Fibroblast of lung (primary cell): ENCODE data around the gene WWC1.

Experiments
- EZH2 ChIP-seq: IDR thresholded peaks from 2 replicates; pipeline ENCODE4 v1.5.1; 2012; ENCODE audit warnings: low read length, control low read depth, mild to moderate bottlenecking; ENCODE audit errors: missing control alignments
- TF ChIP-seq, protein P1 (sequence below), 2 donors: IDR thresholded peaks in 1 of 2; conservative IDR thresholded peaks in 1 of 2; 1 replicate in 1 of 2; 2 replicates in 1 of 2; pipeline ENCODE4 v1.5.1; 2011 to 2012; ENCODE audit warnings: low read length in 2 of 2, control low read depth in 1 of 2, inconsistent platforms in 1 of 2, low read depth in 1 of 2, mild to moderate bottlenecking in 1 of 2

DNA sequence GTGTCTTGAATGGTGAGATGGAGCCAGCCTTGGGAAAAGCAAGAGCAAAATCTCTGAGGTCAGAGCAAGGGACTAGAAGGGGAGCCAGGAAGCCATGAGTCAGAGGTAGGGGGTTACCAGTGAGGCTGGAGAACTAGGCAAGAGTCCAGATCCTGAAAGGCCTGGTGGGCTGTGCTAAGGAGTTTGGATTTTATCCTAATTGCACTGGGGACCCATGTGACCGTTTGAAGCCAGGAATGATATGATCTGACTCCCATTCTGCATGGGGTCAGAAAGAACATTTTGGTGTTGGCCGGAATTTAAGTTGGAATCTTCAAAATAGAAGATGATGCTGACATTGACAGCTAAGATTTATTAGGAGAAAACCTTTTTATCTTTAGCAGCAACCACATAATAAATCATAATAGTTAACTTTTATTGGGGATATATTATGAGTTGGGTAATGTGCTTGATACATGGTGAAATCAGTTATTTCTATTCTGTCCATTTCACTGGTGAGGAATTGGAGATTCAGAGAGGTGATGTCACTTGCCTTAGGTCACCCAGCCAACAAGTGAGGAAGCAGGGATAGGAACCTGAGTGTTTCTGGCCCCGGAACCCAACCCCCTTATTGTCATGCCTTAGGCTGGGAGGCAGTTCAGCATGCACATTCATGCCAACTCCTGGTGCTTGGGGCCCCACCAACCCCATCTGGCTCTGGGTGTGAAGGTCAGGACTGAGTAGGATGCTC lies 133.3 kb downstream of the WWC1 start:
- TF ChIP-seq, protein P1, sequence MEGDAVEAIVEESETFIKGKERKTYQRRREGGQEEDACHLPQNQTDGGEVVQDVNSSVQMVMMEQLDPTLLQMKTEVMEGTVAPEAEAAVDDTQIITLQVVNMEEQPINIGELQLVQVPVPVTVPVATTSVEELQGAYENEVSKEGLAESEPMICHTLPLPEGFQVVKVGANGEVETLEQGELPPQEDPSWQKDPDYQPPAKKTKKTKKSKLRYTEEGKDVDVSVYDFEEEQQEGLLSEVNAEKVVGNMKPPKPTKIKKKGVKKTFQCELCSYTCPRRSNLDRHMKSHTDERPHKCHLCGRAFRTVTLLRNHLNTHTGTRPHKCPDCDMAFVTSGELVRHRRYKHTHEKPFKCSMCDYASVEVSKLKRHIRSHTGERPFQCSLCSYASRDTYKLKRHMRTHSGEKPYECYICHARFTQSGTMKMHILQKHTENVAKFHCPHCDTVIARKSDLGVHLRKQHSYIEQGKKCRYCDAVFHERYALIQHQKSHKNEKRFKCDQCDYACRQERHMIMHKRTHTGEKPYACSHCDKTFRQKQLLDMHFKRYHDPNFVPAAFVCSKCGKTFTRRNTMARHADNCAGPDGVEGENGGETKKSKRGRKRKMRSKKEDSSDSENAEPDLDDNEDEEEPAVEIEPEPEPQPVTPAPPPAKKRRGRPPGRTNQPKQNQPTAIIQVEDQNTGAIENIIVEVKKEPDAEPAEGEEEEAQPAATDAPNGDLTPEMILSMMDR (conservative IDR thresholded peaks at IDR 0.05 in 1 of 2, IDR thresholded peaks at IDR 0.05 in 1 of 2; ENCODE audit: low read depth in 1 of 2, low read length in 2 of 2), result no peak
- no peak for TF ChIP-seq EZH2
